Measurements from ENCODE around the gene LCN10.

LCN10 gene

GRCh38 chr9:136753371-136754058 is 10.8 kb upstream of the LCN10 start:
- no peak for DNase-seq

GRCh38 chr9:136751814-136752213 is 9.1 kb upstream of the LCN10 start:
- no peak for DNase-seq

GRCh38 chr9:136751244-136751643 is 8.5 kb upstream of the LCN10 start:
- no peak for DNase-seq

DNA sequence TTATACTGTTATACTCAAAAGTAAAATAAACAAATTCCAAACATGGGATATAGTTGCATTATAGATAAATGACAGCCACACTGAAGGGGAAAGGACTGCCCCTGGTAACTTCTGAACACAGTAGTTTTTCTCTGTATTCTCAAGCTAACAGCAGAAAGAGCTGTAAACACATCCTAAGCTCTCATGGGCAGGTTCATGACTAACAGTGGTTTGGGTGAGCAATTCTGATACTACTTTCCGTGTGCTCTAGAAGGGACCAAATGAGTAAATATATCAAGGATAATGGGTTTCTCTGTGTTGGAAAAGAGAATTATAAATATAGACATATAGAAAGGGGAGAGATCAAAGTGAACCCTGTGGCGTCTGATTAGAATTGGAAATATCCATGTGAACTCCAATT is 7.8 kb upstream of the LCN10 start:
- DNase-seq = no peak

GRCh38 chr9:136748666-136749611 is 6.2 kb upstream of the LCN10 start:
- DNase-seq = no peak

DNA sequence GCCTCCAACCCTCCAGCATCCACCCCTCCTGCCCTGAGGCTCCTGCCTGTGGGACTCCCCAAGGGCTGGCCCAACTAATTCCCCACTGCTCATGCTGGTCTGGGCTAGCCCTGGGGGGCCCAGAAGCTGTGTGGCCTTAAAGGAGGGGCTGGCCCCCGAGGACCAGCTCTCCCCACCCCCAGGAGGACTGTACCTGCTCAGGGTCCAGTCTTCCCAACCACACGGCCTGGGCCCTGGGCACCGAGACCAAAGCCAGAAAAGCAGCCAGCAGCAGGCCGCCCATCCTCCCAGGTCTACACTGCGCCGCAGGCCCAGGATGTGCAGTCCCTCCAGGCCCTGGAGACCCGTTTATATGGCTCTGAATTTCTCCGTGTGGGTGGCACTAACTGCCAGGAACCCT is 5.5 kb upstream of the LCN10 start, which contains the start of gene LCN6:
Gene LCN6 (minus strand): TSS at position 325 of the 400 bp plus-strand sequence. CDS start 42 bp downstream, at position 283.
- DNase-seq = no peak

- no peak for DNase-seq
Measured at GRCh38 chr9:136747161-136748060, 4.7 kb upstream of the LCN10 start.

DNA sequence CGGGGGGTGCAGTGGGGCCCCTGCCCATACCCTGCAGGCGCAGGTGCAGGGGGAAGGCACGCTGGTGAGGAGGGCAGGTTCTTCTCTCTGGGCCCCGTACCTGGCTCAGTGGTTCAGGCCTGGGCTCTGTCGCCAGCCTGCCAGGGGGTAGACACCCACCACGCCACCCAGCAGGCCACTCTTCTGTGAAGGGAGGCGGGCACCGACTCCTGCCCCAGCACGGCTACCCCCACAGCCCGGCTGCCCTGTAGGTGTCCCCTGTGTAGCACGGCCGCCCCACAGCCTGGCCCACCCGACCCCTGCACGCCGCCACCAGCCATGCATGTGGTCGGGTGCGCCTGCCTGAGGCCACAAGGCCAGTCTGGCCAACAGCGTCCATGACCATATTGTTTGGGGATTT is 3.9 kb upstream of the LCN10 start:
- no peak for DNase-seq

DNA sequence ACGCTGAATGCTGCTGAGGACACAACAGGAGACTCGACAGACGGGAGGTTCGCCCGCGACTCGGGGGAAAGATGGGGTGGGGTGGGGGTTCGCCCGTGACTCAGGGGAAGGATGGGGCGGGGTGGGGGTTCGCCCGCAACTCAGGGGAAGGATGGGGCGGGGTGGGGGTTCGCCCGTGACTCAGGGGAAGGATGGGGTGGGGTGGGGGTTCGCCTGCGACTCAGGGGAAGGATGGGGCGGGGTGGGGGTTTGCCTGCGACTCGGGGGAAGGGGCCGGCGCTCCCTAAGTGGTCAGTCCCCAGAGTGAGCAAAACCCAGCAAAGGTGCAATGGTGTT is 3.4 kb upstream of the LCN10 start:
- no peak for DNase-seq

GRCh38 chr9:136745389-136746154 is 2.8 kb upstream of the LCN10 start:
- no peak for DNase-seq

GRCh38 chr9:136744773-136745172 is 2.0 kb upstream of the LCN10 start:
- no peak for DNase-seq

GRCh38 chr9:136743639-136744211 is 985 bp upstream of the LCN10 start:
- no peak for DNase-seq

DNA sequence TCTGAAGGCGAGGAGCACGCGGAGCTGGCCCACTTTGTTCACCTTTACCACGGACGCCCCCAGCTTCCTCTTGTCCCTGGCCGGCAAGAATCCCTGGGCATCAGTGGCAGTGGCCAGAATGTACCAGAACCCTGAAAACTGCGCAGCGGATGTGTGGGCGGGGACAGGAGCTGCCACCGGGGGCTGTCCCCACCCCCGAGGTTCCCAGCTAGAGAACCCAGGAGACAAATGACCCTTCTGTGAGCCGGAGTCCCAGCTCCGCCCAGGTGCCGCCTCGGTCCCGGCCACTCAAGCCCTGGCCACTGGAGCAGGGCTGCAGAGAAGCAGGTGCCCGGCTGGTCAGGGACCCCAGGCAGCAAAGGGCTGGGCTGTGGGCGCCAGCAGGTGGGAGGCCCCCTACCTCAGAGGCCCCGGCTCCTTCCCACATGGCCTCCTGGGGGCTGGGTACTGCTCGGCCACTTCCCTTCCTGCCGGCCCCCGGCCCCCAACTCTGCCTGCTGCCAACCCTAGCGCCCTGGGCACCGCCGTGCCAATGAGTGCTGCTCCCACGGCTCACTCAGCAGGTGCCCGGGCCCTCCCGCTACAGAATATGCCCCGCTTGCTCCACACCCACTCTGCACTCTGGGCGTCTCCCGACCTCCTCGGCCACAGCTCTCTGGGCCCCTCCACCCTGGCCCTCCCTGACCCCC is 713 bp downstream of the LCN10 start:
- peak; percentile 31 for DNase-seq

DNA sequence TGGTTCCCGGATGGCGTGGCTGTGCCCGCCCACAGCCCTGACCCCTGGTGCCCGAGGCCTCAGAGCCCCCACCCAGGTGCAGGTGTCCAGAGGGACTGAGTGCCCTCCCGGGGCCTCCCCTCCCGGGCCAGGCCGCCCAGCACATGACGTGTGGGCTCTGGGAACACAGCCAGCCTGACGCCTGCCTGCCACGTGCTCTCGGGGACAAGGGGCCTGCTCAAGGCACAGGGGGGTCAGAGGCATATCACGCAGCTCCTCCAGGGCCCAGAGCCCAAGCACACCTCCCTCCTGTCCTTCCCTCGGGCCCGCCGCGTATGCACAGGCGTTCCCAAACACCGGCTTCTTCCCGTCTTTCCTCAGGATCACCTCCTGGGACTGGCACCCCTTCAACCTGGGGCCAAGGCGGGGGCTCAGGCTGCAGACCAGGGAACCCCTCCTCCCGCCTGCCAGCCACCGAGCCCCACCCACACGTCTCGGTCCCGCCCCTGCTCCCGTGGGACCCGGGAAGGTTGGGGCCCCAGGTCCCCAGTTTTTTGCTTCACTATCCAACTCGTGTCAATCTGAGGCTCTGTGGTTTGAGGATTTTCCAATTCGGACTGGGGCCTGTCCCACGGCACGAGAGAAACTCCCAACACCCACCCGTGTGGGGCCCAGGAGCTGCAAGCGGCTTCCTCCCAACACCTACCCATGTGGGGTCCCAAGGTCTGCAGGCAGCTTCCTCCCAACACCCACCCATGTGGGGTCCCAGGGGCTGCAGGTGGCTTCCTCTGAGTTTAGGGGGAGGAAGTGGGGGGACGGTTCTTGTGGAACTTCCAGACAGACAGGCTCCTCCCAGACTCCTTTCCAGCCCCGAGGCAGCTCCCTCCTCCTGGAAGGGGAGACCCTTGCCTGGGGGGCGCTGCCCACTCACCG is 1.5 kb downstream of the LCN10 start:
- DNase-seq = no peak

- no peak for DNase-seq
Measured at GRCh38 chr9:136740491-136740890, 2.2 kb downstream of the LCN10 start.

GRCh38 chr9:136740069-136740468 is 2.7 kb downstream of the LCN10 start:
- DNase-seq = no peak

- DNase-seq = no peak
Measured at GRCh38 chr9:136739509-136739908, 3.2 kb downstream of the LCN10 start.

DNA sequence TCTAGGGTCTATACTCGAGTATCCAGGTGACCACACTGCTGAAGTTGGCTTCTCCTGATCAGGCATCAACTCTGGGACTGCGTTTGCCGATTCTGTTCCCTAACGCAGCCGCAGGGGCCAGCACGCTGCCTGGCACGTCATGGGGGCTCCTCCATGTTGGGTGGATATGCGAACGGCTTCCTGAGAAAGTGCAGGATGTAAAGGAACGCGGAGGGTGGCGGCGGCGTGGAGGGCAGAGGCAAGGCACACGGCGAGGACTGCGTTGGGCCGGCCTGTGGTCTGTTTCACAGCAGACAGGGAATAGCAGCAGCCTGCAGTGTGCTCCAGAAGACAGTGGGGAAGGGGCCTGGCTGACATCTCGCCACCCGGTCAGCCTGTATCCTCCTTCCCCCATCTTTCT is 3.8 kb downstream of the LCN10 start:
- no peak for DNase-seq

DNA sequence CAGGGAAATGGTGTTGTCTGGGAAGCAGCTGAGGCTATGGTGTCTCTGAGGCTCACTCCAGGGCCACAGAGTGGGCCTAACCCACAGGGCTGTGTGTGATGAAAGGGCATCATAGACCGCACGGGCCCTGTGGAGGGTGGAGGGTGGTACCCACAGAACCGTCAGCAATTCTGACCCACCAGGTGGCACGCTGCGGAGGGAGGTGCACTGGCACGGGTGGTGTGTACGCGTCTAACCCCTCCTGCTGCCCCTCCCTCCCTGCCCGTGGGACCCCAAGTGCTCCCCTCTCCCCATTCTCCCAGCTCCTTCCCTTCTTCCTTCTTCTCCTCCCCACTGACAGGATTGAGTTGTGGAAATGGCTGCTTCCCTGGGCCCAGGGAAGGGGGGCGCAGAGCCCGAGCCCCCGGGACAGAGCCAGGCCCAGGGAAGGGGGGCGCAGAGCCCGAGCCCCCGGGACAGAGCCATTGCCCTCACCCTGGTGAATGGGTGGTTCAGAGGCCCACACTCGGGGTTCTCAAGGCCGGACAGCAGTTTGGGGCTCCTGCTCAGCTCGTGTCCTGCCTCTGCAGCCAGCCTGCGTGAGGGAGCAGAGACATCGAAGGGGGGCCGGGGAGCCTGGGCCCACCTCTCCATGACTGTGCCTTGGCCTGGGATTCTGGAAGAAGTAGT is 6.8 kb downstream of the LCN10 start:
- no peak for DNase-seq

All from suppressor macrophage treated with lipopolysaccharide for 4 hours (primary cell).